RCC 7860 (cell line): ENCODE data around the gene RAMP3.

Experiments
- DNase-seq: peaks from one replicate; pipeline ENCODE4 v3.0.0-alpha.2; 2015; ENCODE audit warnings: low spot score
- FAIRE-seq: peaks from 2 replicates; lab custom pipeline; 2012; peaks lifted over from hg19 to GRCh38; lab: Jason Lieb, UNC

Gene RAMP3

DNA sequence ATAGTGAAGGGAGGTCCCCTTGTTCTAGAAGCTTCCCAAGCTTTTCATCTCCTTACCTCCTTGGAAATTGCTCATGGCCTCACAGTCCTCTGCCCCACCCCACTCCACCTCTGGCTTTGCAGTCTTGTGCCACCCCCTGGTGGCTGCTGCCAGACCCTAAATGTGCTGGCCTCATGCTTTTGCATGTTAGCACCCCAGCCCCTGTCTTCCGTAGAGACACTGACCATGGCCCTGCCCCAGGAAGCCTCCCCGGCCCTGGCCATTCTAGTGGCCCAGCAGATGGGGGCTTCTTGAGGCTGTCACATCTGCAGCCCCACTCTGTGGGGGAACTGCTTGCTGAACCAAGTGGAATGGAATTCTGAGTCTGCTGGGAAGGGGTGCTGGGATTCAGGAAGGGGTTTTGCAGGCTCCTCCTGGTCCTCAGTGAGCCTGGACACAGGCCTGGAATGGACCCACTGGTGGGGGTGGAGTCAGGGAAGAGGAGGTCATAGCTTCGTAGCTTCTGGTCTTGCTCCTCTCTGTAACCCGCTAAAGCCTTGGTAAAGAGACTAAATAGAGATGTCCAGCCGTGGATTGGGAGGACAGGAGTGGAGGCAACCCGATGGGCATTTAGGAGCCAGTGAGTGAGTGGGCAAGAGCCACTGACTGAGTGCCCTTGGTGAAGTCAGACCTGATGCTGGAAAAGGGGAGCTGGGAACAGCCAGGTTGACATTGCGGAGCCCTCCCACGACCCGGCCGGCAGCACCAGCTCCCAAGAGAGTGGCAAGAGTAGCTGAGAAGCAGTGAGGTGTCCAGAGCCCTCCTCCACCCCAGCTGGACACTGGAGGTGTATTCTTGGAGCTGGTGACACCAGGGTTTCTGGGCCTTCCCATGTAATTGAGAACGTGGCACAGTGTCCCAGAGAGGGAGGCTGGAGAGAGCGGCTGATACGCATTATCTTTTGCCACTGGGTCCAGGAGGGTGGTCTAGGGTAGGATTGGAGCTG lies 20.9 kb downstream of the RAMP3 start:
- DNase-seq (no peak), FAIRE-seq (no peak)

DNA sequence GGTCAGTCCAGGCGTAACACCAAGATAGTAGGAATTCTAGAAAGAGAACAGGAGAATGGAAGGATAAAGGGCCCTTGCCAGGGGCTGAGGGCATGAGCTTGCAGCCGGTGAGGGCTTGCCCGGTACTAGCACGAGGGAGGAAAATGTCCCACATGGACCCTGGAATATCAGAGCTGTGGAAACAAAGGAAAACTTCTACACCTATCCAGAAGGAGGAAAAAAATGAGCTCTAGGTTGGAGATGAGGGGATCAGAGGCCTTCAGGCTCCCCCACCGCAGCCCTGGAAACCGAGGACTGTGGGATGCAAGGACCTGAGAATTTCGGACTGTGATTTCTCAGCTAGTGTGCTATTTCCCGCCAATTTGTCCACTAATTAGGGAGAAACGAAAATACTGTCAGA lies 22.1 kb downstream of the RAMP3 start:
- DNase-seq (no peak), FAIRE-seq (no peak)

- DNase-seq (no peak), FAIRE-seq (no peak)
These were observed 22.7 kb downstream of the RAMP3 start for GRCh38 chr7:45180084-45180986.

DNA sequence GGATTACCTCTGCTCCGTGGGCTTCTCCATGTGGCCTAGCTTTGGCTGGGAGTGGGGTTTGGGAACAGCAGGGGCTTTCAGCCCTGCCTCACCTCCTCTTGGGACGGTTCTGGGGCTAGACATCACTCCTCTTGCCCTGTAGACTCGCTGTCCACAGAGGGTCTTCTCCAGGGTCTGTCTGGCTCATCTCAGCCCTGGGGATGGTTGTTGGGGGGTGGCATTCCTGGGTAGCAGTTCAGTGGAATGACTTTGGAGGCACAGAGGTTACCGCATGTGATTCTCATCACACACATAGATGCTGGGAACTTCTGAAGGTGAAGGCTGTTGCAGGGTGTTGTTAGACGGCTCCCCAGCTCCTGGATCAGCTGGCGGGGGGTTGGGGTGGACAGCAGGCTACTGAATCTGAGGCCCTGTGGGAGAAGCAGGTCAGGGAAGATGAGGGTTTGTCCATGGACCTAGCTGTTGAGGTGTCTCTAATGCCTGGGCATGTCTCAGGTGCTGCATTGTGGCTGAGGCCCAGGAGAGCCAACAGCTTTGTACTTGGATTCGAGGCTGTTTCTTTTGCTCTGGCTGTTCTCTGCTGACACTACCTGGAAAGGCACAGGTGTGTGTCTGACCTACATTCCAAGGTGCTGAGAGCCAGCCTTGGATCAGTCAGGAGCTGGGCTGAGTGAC lies 23.8 kb downstream of the RAMP3 start:
- FAIRE-seq (no peak), DNase-seq (no peak)

GRCh38 chr7:45181991-45182855 lies 24.6 kb downstream of the RAMP3 start:
- DNase-seq (no peak), FAIRE-seq (no peak)

- FAIRE-seq (no peak), DNase-seq (no peak)
These were observed 25.5 kb downstream of the RAMP3 start for GRCh38 chr7:45182856-45183710.

GRCh38 chr7:45183711-45184210 lies 26.2 kb downstream of the RAMP3 start:
- DNase-seq (no peak), FAIRE-seq (no peak)

- no peak for FAIRE-seq
- no peak for DNase-seq
These were observed 26.9 kb downstream of the RAMP3 start for GRCh38 chr7:45184326-45185027.

DNA sequence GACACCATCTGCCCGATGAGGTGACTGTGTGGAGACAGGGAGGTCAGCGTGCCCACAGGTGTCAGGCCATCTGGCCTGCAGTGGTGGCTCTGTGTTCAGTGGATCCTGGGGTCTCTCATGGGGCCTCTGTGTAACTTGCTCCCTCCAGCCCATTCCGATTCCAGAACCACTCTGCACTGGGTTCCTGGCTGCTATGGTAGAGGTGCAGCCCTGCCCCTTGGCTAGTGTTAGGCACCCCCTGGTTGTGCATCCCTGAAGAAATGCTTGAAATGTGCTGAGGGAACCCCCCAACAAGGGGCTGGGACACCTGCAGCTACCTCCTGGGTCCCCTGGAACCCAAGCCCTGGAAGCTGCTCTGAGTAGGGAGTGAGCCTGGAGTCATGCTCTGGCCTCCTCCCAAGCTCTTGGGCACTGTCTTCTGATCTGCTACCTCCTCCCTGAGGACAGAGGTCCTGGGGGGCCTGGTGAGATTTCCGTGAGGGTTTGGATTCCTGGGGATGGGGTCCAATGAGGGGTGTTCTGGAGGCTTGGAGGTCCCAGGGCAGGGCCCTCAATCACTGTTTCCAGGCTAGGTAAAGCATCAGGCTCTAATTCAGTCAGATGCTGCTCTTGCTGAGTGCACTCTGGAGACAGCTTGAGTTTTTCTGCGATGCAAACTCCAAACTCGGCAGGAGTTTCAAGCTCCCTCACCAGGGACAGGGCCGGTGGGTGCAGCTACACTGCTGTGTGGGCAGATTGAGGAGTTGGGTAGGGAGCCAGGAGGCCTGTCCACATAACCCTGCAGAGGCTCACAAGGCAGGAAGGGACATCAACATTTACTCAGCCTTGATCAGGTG lies 27.7 kb downstream of the RAMP3 start:
- FAIRE-seq (no peak), DNase-seq (no peak)

- no peak for FAIRE-seq
These were observed 28.3 kb downstream of the RAMP3 start for GRCh38 chr7:45185864-45186250.

GRCh38 chr7:45186261-45186813 lies 28.7 kb downstream of the RAMP3 start:
- no peak for DNase-seq
- FAIRE-seq, result no peak

More at GRCh38 chr7:45185864-45186250, 28.3 kb downstream of the RAMP3 start:
- no peak for DNase-seq

GRCh38 chr7:45187089-45187945 lies 29.7 kb downstream of the RAMP3 start:
- FAIRE-seq, result no peak
- DNase-seq, result no peak

DNA sequence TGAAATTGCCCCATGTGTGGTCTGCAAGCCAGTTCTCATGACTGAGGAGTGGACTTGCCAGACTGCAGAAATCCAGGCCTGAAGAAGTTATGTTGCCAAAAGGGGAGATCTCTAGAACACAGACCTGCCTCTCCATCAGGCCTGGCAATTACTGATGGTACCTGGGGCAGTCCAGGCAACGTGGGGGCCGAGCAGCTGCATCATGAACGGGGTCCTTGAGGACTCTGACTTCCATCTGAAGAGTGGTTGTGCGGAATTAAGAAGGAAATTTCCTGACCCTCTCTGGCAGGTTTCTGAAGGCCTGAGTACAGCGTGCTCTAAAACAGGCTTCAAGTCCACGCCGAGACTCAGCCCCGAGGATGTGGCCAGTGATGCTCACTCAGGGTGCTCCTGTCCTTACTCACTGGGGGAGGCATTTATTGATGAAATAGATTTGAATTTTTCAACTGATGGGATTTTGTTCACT lies 30.4 kb downstream of the RAMP3 start:
- DNase-seq (no peak), FAIRE-seq (no peak)

GRCh38 chr7:45188736-45189135 lies 31.1 kb downstream of the RAMP3 start:
- FAIRE-seq (no peak), DNase-seq (no peak)

- FAIRE-seq (no peak), DNase-seq (no peak)
These were observed 31.8 kb downstream of the RAMP3 start for GRCh38 chr7:45189151-45189970.
